AG09319 (cell line): ENCODE results near the gene ABCC8.

Experiments
- DNase-seq: peaks from one replicate; pipeline ENCODE4 v3.0.0-alpha.2; 2010; ENCODE audit warnings: low read depth; ENCODE audit errors: extremely low read depth
- TF ChIP-seq, protein P1 (sequence below): IDR thresholded peaks from 2 replicates; pipeline ENCODE4 v1.5.1; 2011; ENCODE audit warnings: low read depth, mild to moderate bottlenecking, inconsistent platforms, low read length, moderate library complexity

ABCC8 gene

DNA sequence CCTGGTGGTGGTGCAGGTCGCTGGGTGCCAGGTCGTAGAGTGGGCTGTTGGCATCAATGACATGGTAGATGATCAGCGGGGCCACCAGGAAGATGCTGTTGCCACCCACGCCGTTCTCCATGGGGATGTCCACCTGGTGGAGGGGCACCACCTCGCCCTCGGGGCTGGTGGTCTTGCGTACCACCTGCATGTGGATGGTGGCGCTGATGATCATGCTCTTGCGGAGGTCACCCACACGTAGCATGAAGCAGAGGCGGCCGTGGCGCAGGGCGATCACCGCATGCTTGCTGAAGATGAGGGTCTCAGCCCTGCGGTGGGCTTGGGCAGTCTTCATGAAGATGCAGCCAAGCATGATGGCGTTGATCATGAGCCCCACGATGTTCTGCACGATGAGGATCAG lies 89.4 kb downstream of the ABCC8 start:
- no peak for DNase-seq
- TF ChIP-seq, protein P1, sequence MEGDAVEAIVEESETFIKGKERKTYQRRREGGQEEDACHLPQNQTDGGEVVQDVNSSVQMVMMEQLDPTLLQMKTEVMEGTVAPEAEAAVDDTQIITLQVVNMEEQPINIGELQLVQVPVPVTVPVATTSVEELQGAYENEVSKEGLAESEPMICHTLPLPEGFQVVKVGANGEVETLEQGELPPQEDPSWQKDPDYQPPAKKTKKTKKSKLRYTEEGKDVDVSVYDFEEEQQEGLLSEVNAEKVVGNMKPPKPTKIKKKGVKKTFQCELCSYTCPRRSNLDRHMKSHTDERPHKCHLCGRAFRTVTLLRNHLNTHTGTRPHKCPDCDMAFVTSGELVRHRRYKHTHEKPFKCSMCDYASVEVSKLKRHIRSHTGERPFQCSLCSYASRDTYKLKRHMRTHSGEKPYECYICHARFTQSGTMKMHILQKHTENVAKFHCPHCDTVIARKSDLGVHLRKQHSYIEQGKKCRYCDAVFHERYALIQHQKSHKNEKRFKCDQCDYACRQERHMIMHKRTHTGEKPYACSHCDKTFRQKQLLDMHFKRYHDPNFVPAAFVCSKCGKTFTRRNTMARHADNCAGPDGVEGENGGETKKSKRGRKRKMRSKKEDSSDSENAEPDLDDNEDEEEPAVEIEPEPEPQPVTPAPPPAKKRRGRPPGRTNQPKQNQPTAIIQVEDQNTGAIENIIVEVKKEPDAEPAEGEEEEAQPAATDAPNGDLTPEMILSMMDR, result no peak

DNA sequence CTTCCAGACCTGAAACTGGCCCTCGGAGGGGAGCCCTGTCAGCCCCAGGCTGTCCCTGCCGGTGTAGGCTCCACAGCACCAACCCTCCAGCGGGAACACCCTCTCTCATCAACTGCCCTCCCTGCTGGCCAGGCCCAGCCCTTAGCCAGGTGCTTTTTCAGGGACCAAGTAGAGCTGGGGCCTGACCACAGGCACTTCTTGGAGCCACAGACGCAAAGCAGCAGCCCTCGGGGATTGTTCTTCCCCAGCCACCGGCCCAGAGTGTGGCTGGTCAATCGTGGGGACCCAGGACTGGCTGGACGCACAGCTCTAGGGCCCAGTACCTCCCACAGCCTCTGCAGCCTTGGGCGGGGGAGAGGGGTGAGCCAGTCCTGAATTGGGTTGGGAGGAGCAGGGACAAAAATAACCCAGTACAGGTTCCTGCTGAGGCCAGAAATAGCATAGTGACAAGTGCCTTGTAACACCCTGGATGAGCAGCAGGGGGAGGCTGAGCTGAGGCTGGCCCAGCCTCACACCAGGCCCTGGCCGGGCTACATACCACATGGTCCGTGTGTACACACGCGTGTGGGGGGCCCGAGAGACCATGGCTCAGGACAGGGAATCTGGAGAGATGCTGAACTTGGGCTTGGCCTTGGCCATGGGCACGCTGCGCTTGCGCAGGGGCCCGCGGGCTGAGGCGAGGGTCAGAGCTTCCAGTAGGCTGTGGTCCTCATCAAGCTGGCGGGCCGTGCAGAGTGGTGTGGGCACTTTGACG lies 90.1 kb downstream of the ABCC8 start:
- TF ChIP-seq, protein P1, result peak; percentile 45
- no peak for DNase-seq

DNA sequence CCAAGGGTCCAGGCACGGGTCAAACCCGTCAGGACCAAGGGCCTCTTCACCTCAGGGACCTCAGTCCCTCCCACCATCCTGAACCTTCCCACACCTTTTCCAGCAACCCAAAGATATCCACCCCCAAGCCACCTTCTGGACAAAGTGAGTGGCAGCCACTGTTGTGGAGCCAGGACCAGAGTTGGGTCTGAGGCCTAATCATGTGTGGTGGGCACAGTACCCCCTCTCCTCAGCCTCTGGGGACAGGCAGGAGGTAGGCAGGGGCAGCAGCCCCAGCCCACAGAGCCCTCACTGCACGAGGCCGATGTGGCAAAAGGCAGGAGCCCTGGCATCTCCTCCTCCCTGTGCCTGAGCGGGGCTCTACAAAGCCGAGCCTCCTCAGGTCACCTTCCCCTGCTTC lies 90.7 kb downstream of the ABCC8 start:
- no peak for DNase-seq
- TF ChIP-seq, protein P1, result no peak

DNA sequence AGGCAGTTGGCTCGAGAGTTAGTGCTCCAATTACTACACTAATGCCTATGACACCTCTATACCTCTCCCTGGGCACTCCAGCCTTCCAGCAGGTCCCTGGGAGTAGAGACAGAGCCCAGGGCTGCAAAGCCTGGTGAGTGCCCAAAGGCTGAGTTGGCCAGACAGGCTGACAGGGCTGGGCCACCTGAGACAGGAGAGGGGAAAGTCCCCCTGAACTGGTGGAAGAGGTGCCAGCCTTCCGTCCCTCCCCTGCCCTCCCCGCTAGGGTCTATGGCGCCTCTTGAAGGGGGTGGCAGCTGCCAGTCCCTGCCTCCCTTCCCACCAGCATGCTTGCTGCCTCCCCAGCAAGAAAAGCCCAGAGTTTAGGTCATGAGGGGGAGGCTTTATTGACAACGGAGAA lies 91.2 kb downstream of the ABCC8 start:
- no peak for DNase-seq
- TF ChIP-seq, protein P1, result no peak

DNA sequence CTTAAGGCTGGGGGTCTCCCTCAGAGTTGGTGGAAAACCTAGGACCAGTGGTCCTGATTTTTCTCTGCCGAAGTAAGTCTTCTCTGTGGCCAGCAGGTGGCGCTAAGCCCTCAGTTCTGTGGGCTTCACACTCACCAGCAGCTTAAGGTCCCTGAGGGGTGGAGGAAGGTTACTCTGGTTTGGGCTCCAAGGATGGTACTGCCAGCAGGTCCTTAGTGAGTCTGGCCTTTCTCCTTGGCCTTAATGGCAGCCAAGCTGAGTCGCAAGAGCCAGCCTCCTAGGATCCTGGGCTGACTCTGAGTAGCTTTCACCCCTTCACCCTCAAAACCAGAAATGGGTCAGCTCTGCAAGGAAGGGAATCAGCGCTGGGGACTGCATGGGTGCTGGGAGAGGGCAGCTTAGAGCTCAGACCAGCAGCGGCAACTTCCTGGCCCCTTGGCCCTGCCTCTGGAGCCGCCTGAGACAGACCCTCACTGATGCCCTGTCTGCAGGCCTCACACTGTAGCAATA lies 92.6 kb downstream of the ABCC8 start:
- TF ChIP-seq, protein P1, result peak; percentile 93
- DNase-seq, result peak; percentile 53

DNA sequence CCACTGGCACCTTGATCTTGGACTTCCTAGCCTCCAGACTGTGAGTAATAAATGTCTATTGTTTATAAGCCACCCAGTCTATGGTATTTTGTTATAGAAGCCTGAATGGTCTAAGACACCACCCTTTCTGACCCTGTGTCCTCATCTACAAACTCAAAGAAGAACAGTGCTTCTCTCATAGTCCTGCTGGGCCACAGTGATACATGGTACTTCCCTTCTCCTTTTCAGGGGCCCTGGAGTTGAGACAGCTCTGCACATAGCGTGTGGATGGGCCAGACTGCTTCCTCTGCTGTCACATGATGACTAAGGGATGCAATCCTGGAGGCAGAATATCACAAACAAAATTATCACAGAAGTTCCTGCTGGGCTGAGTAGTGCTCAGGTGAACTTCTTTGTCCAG lies 93.2 kb downstream of the ABCC8 start:
- DNase-seq, result no peak
- TF ChIP-seq, protein P1, result no peak

DNA sequence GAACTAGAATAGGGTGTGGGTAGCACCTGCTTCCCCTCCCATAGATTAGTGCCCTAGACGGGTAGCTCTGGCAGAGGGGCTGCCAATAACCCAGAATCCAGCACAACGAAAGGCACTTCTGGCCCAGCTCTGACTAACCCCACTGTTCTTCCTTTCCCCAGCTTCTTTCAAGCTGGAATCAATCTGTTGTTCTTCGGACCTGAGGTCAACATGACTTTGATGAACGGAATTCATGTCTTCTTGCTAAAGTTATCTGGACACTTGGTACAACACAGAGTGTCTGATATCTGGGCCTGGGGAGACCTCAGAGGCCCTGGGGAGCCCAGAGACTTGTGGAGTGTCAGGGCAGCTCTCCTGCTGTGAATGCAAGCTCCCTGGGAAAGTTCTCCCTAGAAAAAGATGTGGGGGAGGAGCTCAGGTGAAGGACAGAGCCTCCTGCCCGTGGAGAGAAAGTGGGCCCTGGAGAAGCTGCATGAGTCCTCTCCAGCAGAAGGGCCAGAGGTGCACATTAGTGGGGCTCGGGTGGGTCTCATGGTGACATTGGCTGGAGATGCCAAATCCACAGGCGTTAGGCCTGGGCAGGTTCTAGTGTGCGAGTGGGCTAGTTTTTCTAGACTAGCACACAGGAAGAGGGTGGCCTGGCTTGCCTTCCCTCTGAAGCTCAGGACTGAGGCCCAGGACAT lies 94.5 kb downstream of the ABCC8 start:
- TF ChIP-seq, protein P1, result no peak
- no peak for DNase-seq
